SH-SY5Y (cell line): ENCODE measurements around the gene WDR54.

Experiments used
- GATA2 ChIP-seq: IDR thresholded peaks from 2 replicates; pipeline ENCODE4 v1.6.1; 2011; ENCODE audit warnings: mild to moderate bottlenecking, low read depth, low read length
- GATA3 ChIP-seq: IDR thresholded peaks from 2 replicates; pipeline ENCODE4 v1.6.1; 2011; ENCODE audit warnings: low read depth, mild to moderate bottlenecking, low read length, moderate library complexity

Gene WDR54

DNA sequence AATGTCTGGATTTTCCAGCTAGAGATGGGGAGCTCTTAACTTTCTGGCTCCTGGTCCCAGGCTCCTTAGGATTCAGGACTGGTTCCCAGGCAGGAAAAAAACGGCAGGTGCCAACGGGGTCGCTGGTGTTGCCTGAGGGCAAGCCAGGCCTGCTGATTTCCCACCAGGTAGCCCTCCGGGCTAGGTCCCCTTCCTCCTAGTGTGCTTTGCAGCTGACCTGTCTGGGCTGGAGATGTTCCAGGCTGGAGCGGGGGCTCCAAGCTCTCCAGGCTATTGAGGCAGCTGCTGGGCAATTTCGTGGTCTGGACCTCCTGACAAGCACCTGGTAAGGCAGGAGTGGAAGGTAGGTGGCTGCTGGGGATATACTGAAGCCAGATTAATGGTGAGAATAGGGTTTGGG is 53.0 kb downstream of the WDR54 start:
- no peak for TF ChIP-seq GATA2
- TF ChIP-seq GATA3: no peak

DNA sequence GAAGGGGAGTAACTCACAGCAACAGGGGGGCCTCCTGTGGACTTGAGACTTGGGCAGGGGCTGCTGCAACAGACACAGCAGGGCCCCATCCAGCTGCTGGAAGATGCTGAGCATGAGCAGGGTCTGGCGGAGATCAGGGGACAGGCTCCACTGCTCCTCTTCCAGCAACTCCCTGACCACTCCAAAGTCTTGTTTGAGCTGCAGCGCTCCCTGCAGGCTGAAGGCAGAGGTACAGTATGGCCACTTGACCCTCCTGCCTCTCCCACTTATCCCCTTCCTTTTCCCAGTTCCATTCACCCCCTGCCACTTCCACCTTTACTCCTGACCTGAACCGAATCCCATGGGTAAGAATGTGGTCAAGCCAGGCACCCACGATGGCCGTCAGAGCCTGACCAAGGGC is 53.4 kb downstream of the WDR54 start:
- TF ChIP-seq GATA3 (no peak), GATA2 (no peak)
